Astrocyte (in vitro differentiated cells and primary cell): ENCODE measurements around the gene CSKMT.

Source experiments
- EZH2 ChIP-seq: IDR thresholded peaks from 2 replicates; pipeline ENCODE4 v1.6.1; 2012; ENCODE audit warnings: mild to moderate bottlenecking, low read length, inconsistent platforms; ENCODE audit not compliant: insufficient read depth
- TF ChIP-seq, protein P1 (sequence below): IDR thresholded peaks from 2 replicates; pipeline ENCODE4 v1.5.1; 2011; ENCODE audit warnings: low read depth, mild to moderate bottlenecking, inconsistent platforms, low read length, moderate library complexity; ENCODE audit not compliant: insufficient read depth

DNA sequence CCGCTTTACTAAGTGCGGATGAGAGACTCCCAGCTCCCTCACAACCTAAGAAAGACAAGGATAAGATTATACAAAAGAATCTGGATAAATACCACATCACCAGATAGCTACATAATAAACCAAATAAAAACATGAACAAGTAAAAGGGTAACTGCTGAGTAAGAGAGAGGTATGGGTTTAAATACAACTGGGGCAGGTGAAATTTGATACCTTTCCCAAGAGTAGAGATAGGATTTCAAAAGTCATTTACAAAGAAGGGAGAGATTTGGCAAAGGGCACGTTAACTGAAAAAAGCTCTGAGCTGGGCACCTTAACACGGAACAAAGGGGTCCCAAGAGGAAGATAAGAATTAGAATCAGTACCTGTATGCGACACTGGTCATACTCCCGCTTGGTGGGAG, 12.0 kb downstream of the CSKMT start:
- TF ChIP-seq, protein P1, sequence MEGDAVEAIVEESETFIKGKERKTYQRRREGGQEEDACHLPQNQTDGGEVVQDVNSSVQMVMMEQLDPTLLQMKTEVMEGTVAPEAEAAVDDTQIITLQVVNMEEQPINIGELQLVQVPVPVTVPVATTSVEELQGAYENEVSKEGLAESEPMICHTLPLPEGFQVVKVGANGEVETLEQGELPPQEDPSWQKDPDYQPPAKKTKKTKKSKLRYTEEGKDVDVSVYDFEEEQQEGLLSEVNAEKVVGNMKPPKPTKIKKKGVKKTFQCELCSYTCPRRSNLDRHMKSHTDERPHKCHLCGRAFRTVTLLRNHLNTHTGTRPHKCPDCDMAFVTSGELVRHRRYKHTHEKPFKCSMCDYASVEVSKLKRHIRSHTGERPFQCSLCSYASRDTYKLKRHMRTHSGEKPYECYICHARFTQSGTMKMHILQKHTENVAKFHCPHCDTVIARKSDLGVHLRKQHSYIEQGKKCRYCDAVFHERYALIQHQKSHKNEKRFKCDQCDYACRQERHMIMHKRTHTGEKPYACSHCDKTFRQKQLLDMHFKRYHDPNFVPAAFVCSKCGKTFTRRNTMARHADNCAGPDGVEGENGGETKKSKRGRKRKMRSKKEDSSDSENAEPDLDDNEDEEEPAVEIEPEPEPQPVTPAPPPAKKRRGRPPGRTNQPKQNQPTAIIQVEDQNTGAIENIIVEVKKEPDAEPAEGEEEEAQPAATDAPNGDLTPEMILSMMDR = no peak
- no peak for TF ChIP-seq EZH2
